Endothelial cell of umbilical vein (primary cell): Measurements from ENCODE around the gene CAMTA1. TPM values are rescaled to one million over a fixed set of nuclear protein-coding genes. Genes with fewer than 3 reads are reported as not detected.

Source experiments
- BruUV-seq: library from RNA; stranded (reverse); fragments of 400-500 nt; replicated peaks from 2 replicates; lab custom pipeline; 2021; lab: Mats Ljungman, UMichigan
- CTCF ChIA-PET: fragments of 300-600, 350-600 bp; sonication (Branson Sonifier 250); formaldehyde crosslinking; loops from one replicate; lab custom pipeline; 2021; ENCODE audit warnings: antibody characterized with exemption, inconsistent platforms; lab: Charles Lee
- POLR2A ChIA-PET: fragments of 300-600, 350-600 bp; sonication (Branson Sonifier 250); formaldehyde crosslinking; loops from one replicate; lab custom pipeline; 2021; ENCODE audit warnings: antibody characterized with exemption, inconsistent platforms; lab: Charles Lee
- DNase-seq: peaks from one replicate; pipeline ENCODE4 v3.0.0-alpha.2; 2011; ENCODE audit warnings: low read depth, low spot score
- FAIRE-seq: peaks from 2 replicates; lab custom pipeline; 2011; peaks lifted over from hg19 to GRCh38; lab: Jason Lieb, UNC
- H2AFZ ChIP-seq: 2 replicates; pipeline ENCODE4 v1.6.0; 2012; ENCODE audit warnings: low read depth, low read length, control low read depth, inconsistent platforms
- H3K27ac ChIP-seq: 2 replicates; pipeline ENCODE4 v1.5.1; 2011; ENCODE audit warnings: low read depth, mild to moderate bottlenecking, control low read depth, low read length, moderate library complexity; ENCODE audit not compliant: insufficient read depth
- H3K27me3 ChIP-seq, 2 experiments: 2 replicates each; pipeline versions ENCODE4 v1.6.0 to v1.6.1; 2011; ENCODE audit warnings: low read length in 2 of 2, mixed read lengths in 1 of 2; ENCODE audit not compliant: control insufficient read depth in 2 of 2, insufficient read depth in 2 of 2
- H3K36me3 ChIP-seq, 2 experiments: 2 replicates in 1 of 2; 3 replicates in 1 of 2; pipeline ENCODE4 v1.5.1; 2011; ENCODE audit warnings: low read length in 2 of 2, mild to moderate bottlenecking in 1 of 2, moderate library complexity in 1 of 2; ENCODE audit not compliant: control insufficient read depth in 2 of 2, insufficient read depth in 2 of 2; ENCODE audit errors: extremely low read depth in 1 of 2
- H3K4me1 ChIP-seq: 3 replicates; pipeline ENCODE4 v1.5.1; 2011; ENCODE audit warnings: mild to moderate bottlenecking, low read length; ENCODE audit not compliant: control insufficient read depth, insufficient read depth; ENCODE audit errors: extremely low read depth
- H3K4me2 ChIP-seq: 2 replicates; pipeline ENCODE4 v1.6.1; 2011; ENCODE audit warnings: low read length, control low read depth, mixed read lengths; ENCODE audit not compliant: insufficient read depth
- H3K4me3 ChIP-seq, 3 experiments: fragments of 200-600 bp in 1 of 3; sonication (generic), shearing (Covaris generic) in 1 of 3; replicated peaks in 1 of 3; 2 replicates each; pipeline ENCODE4 v1.5.1; 2011 to 2016; ENCODE audit warnings: control low read depth in 3 of 3, low read length in 3 of 3, mild to moderate bottlenecking in 2 of 3, inconsistent platforms in 1 of 3, low read depth in 1 of 3, moderate library complexity in 1 of 3; ENCODE audit not compliant: insufficient read depth in 1 of 3
- H3K79me2 ChIP-seq: 2 replicates; pipeline ENCODE4 v1.6.0; 2012; ENCODE audit warnings: low read length, inconsistent platforms; ENCODE audit not compliant: control insufficient read depth, insufficient read depth
- H3K9ac ChIP-seq: replicated peaks from 2 replicates; pipeline ENCODE3; 2011; ENCODE audit warnings: low read length, control low read depth; ENCODE audit not compliant: insufficient read depth; ENCODE audit errors: extremely low read depth
- H3K9me1 ChIP-seq: replicated peaks from 3 replicates; pipeline ENCODE4 v1.6.0; 2011; ENCODE audit warnings: mild to moderate bottlenecking, low read length; ENCODE audit not compliant: control insufficient read depth, insufficient read depth; ENCODE audit errors: extremely low read depth
- H3K9me3 ChIP-seq: replicated peaks from 2 replicates; pipeline ENCODE4 v1.5.1; 2012; ENCODE audit warnings: low read length, inconsistent platforms; ENCODE audit not compliant: control insufficient read depth, insufficient read depth
- H4K20me1 ChIP-seq: replicated peaks from 2 replicates; pipeline ENCODE3; 2011; ENCODE audit warnings: mild to moderate bottlenecking, low read length; ENCODE audit not compliant: control insufficient read depth, insufficient read depth; ENCODE audit errors: extremely low read depth
- CTCF ChIP-seq, 2 donors: IDR thresholded peaks; 1 replicate in 1 of 2; 2 replicates in 1 of 2; pipeline ENCODE4 v1.5.1; 2011; ENCODE audit warnings: low read length in 2 of 2, mild to moderate bottlenecking in 2 of 2, moderate library complexity in 2 of 2, control low read depth in 1 of 2, inconsistent platforms in 1 of 2, low read depth in 1 of 2; ENCODE audit not compliant: insufficient read depth in 1 of 2; ENCODE audit errors: extremely low read depth in 1 of 2
- FOS ChIP-seq: IDR thresholded peaks from 2 replicates; pipeline ENCODE4 v1.6.1; 2011; ENCODE audit warnings: mild to moderate bottlenecking, low read length, moderate library complexity, borderline replicate concordance; ENCODE audit not compliant: insufficient read depth
- GATA2 ChIP-seq: IDR thresholded peaks from 2 replicates; pipeline ENCODE4 v1.7.0; 2011; ENCODE audit warnings: low read depth, mild to moderate bottlenecking, moderate library complexity, mixed read lengths, low read length; ENCODE audit not compliant: insufficient read length, insufficient read depth
- JUN ChIP-seq: IDR thresholded peaks from 2 replicates; pipeline ENCODE4 v1.6.1; 2011; ENCODE audit warnings: borderline replicate concordance, low read depth; ENCODE audit not compliant: insufficient read length, insufficient read depth
- MAX ChIP-seq: IDR thresholded peaks from 2 replicates; pipeline ENCODE4 v1.6.1; 2011; ENCODE audit not compliant: insufficient read depth, insufficient read length
- MYC ChIP-seq: IDR thresholded peaks from one replicate; pipeline ENCODE4 v1.6.1; 2011; ENCODE audit warnings: mild to moderate bottlenecking, low read depth, low read length
- POLR2A ChIP-seq: IDR thresholded peaks from 2 replicates; pipeline ENCODE4 v1.6.1; 2012; ENCODE audit warnings: low read depth, mild to moderate bottlenecking, control low read depth, low read length
- dilution Hi-C: fragments of 300-500 bp; cut with MboI; formaldehyde crosslinking; loops from one replicate; pipeline ENCODE4 v1.15.0; 2019; ENCODE audit warnings: low sequenced_read_pairs; ENCODE audit not compliant: extremely low pct_ligation_motif_present
- intact Hi-C: fragments of 100-400 bp; cut with micrococcal nuclease; formaldehyde crosslinking; loops from one replicate; pipeline ENCODE4 v1.10.0; 2022
- polyA plus RNA-seq, 4 experiments: library from polyadenylated mRNA; depleted of rRNA in 3 of 4; stranded (reverse) in 3 of 4; unstranded in 1 of 4; fragments of >200 nt; gene quantifications; 2 replicates each; pipeline versions ENCODE4 v1.2.1 to v1.2.3, GENCODE V29; 2011 to 2012; ENCODE audit warnings: missing spikeins in 1 of 4
- total RNA-seq: library from RNA; stranded (reverse); gene quantifications from 2 replicates; pipeline ENCODE4 v1.2.3, GENCODE V29; 2021

CAMTA1 gene
- total and polyA plus RNA-seq, 2 donors (not counting 3 experiments of a cell fraction or from before 2014, with no cell fraction given), result 50.8 to 92.7 TPM

GRCh38 chr1:7422561-7422960, 637.3 kb downstream of the CAMTA1 start:
- Histone ChIP-seq H3K9ac (no peak overlapping the region), H3K9me1 (no peaks in the 10 kb centered on the region), H3K9me3 (no peaks in the 10 kb centered on the region), H2AFZ (no peak overlapping the region), H3K79me2 (no peaks in the 10 kb centered on the region), H3K27ac (no peak overlapping the region), H4K20me1 (no peaks in the 10 kb centered on the region), H3K27me3 (no peaks in the 10 kb centered on the region), H3K4me2 (no peak overlapping the region), H3K36me3 (no peaks in the 10 kb centered on the region), H3K4me1 (peaks cover 4% of the 10 kb centered on the region), H3K4me3 (no peak overlapping the region)
- intact Hi-C loops, result no loop called here
- no TSS peak for BruUV-seq
- TF ChIP-seq JUN (no peak), MYC (no peak), FOS (no peak), MAX (no peak), POLR2A (no peak)
- CTCF ChIA-PET, result no interaction called here
- DNase-seq, result no peak
- FAIRE-seq, result no peak
- POLR2A ChIA-PET, result no interaction called here
- dilution Hi-C loops, result no loop called here

- H3K27me3 ChIP-seq, result no peaks in the 10 kb centered on the region
- CTCF ChIA-PET, result no interaction called here
- dilution Hi-C loops (no loop called here), intact Hi-C loops (no loop called here)
- H3K9me3 ChIP-seq, result no peaks in the 10 kb centered on the region
- no peaks in the 10 kb centered on the region for H3K79me2 ChIP-seq
- POLR2A ChIA-PET, result no interaction called here
- no TSS peak for BruUV-seq
- no peak overlapping the region for H3K27ac ChIP-seq
- no peak overlapping the region for H2AFZ ChIP-seq
- DNase-seq (no peak), FAIRE-seq (no peak)
- no peaks in the 10 kb centered on the region for H3K9me1 ChIP-seq
- TF ChIP-seq POLR2A (no peak), MAX (no peak), MYC (no peak), GATA2 (no peak), CTCF (IDR thresholded peaks at IDR 0.05; ENCODE audit: extremely low read depth in 1 of 2, insufficient read depth in 1 of 2, low read depth in 1 of 2, low read length in 2 of 2) (no peak)
- no peak overlapping the region for H3K9ac ChIP-seq
- H3K4me2 ChIP-seq, result no peak overlapping the region
- H3K4me1 ChIP-seq, result peaks cover 4% of the 10 kb centered on the region
- no peaks in the 10 kb centered on the region for H4K20me1 ChIP-seq
- H3K4me3 ChIP-seq, result no peak overlapping the region
- no peaks in the 10 kb centered on the region for H3K36me3 ChIP-seq
Observed at GRCh38 chr1:7422966-7423365, 637.7 kb downstream of the CAMTA1 start.
